Activated naive CD4-positive, alpha-beta T cell treated with anti-CD3 and anti-CD28 coated beads, Interleukin-2, amount 50 U/mL, for 24 hours (primary cell): ENCODE measurements around the gene ZSCAN10.
A peak's percentile ranks its signal among the peaks of the same experiment; 100 is the strongest.

Experiments
- H3K27ac Mint-ChIP-seq: one replicate; pipeline ENCODE4 v1.8.0; 2021; ENCODE audit warnings: mild to moderate bottlenecking, mixed read lengths
- H3K27me3 Mint-ChIP-seq: one replicate; pipeline ENCODE4 v1.8.0; 2021; ENCODE audit warnings: mixed read lengths
- H3K36me3 Mint-ChIP-seq: one replicate; pipeline ENCODE4 v1.8.0; 2021; ENCODE audit warnings: mixed read lengths
- H3K4me1 Mint-ChIP-seq: one replicate; pipeline ENCODE4 v1.8.0; 2021; ENCODE audit warnings: mixed read lengths
- H3K4me3 Mint-ChIP-seq: one replicate; pipeline ENCODE4 v1.8.0; 2021; ENCODE audit warnings: mild to moderate bottlenecking, mixed read lengths
- H3K9me3 Mint-ChIP-seq: one replicate; pipeline ENCODE4 v1.8.0; 2021; ENCODE audit warnings: mixed read lengths

ZSCAN10 gene

GRCh38 chr16:3120435-3120834, 21.3 kb upstream of the ZSCAN10 start:
- H3K36me3 Mint-ChIP-seq = no peaks in the 10 kb centered on the region
- no peak overlapping the region for H3K27ac Mint-ChIP-seq
- H3K4me1 Mint-ChIP-seq = peaks cover 8% of the 10 kb centered on the region
- H3K4me3 Mint-ChIP-seq = no peak overlapping the region
- H3K27me3 Mint-ChIP-seq = no peaks in the 10 kb centered on the region
- no peaks in the 10 kb centered on the region for H3K9me3 Mint-ChIP-seq

- Mint-ChIP-seq H3K36me3 (no peaks in the 10 kb centered on the region), H3K27me3 (no peaks in the 10 kb centered on the region), H3K4me1 (peaks cover 5% of the 10 kb centered on the region), H3K4me3 (no peak overlapping the region), H3K9me3 (no peaks in the 10 kb centered on the region), H3K27ac (no peak overlapping the region)
Measured at GRCh38 chr16:3119701-3120408, 20.8 kb upstream of the ZSCAN10 start.

- peaks cover 5% of the 10 kb centered on the region for H3K4me1 Mint-ChIP-seq
- no peaks in the 10 kb centered on the region for H3K9me3 Mint-ChIP-seq
- no peak overlapping the region for H3K27ac Mint-ChIP-seq
- no peaks in the 10 kb centered on the region for H3K27me3 Mint-ChIP-seq
- no peaks in the 10 kb centered on the region for H3K36me3 Mint-ChIP-seq
- H3K4me3 Mint-ChIP-seq = no peak overlapping the region
Measured at GRCh38 chr16:3119286-3119685, 20.2 kb upstream of the ZSCAN10 start.

GRCh38 chr16:3118846-3119245, 19.8 kb upstream of the ZSCAN10 start:
- Mint-ChIP-seq H3K9me3 (no peaks in the 10 kb centered on the region), H3K4me1 (peaks cover 5% of the 10 kb centered on the region), H3K27me3 (no peaks in the 10 kb centered on the region), H3K27ac (no peak overlapping the region), H3K36me3 (no peaks in the 10 kb centered on the region), H3K4me3 (no peak overlapping the region)

- no peaks in the 10 kb centered on the region for H3K9me3 Mint-ChIP-seq
- no peak overlapping the region for H3K27ac Mint-ChIP-seq
- H3K27me3 Mint-ChIP-seq = no peaks in the 10 kb centered on the region
- no peaks in the 10 kb centered on the region for H3K4me1 Mint-ChIP-seq
- peaks cover 2% of the 10 kb centered on the region for H3K36me3 Mint-ChIP-seq
- no peak overlapping the region for H3K4me3 Mint-ChIP-seq
Measured at GRCh38 chr16:3118204-3118790, 19.2 kb upstream of the ZSCAN10 start.

- H3K4me3 Mint-ChIP-seq = no peak overlapping the region
- H3K36me3 Mint-ChIP-seq = peaks cover 3% of the 10 kb centered on the region
- no peaks in the 10 kb centered on the region for H3K9me3 Mint-ChIP-seq
- H3K27me3 Mint-ChIP-seq = no peaks in the 10 kb centered on the region
- no peaks in the 10 kb centered on the region for H3K4me1 Mint-ChIP-seq
- no peak overlapping the region for H3K27ac Mint-ChIP-seq
Measured at GRCh38 chr16:3115561-3115960, 16.5 kb upstream of the ZSCAN10 start.

GRCh38 chr16:3115003-3115402, 15.9 kb upstream of the ZSCAN10 start:
- Mint-ChIP-seq H3K27me3 (no peaks in the 10 kb centered on the region), H3K4me1 (no peaks in the 10 kb centered on the region), H3K27ac (no peak overlapping the region), H3K9me3 (no peaks in the 10 kb centered on the region), H3K36me3 (peaks cover 3% of the 10 kb centered on the region), H3K4me3 (no peak overlapping the region)

GRCh38 chr16:3113765-3114479, 14.8 kb upstream of the ZSCAN10 start:
- H3K27me3 Mint-ChIP-seq = no peaks in the 10 kb centered on the region
- H3K4me1 Mint-ChIP-seq = no peaks in the 10 kb centered on the region
- H3K9me3 Mint-ChIP-seq = no peaks in the 10 kb centered on the region
- H3K27ac Mint-ChIP-seq = no peak overlapping the region
- peaks cover 3% of the 10 kb centered on the region for H3K36me3 Mint-ChIP-seq
- H3K4me3 Mint-ChIP-seq = no peak overlapping the region

GRCh38 chr16:3112881-3113574, 13.9 kb upstream of the ZSCAN10 start:
- Mint-ChIP-seq H3K4me3 (no peak overlapping the region), H3K27ac (no peak overlapping the region), H3K36me3 (peaks cover 3% of the 10 kb centered on the region), H3K9me3 (no peaks in the 10 kb centered on the region), H3K4me1 (no peaks in the 10 kb centered on the region), H3K27me3 (no peaks in the 10 kb centered on the region)

- no peaks in the 10 kb centered on the region for H3K27me3 Mint-ChIP-seq
- peaks cover 3% of the 10 kb centered on the region for H3K36me3 Mint-ChIP-seq
- no peaks in the 10 kb centered on the region for H3K9me3 Mint-ChIP-seq
- no peak within 1 kb of the TSS for H3K27ac Mint-ChIP-seq
- peaks cover 2% of the 10 kb centered on the region for H3K4me1 Mint-ChIP-seq
- H3K4me3 Mint-ChIP-seq = no peak within 1 kb of the TSS
Measured at GRCh38 chr16:3112058-3112880, 13.2 kb upstream of the ZSCAN10 start, which contains the start of gene ZNF205. ZNF205 (plus strand) TSS chr16:3112586; CDS start chr16:3113431, 845 bp downstream.

- H3K27me3 Mint-ChIP-seq = no peaks in the 10 kb centered on the region
- H3K4me3 Mint-ChIP-seq = peak overlapping the region; percentile 90
- peaks cover 37% of the 10 kb centered on the region for H3K4me1 Mint-ChIP-seq
- no peaks in the 10 kb centered on the region for H3K9me3 Mint-ChIP-seq
- peak overlapping the region; percentile 91 for H3K27ac Mint-ChIP-seq
- H3K36me3 Mint-ChIP-seq = no peaks in the 10 kb centered on the region
Measured at GRCh38 chr16:3106205-3106928, 7.3 kb upstream of the ZSCAN10 start.

GRCh38 chr16:3101841-3102470, 2.9 kb upstream of the ZSCAN10 start:
- H3K4me1 Mint-ChIP-seq = peaks cover 61% of the 10 kb centered on the region
- H3K4me3 Mint-ChIP-seq = peak overlapping the region; percentile 83
- no peaks in the 10 kb centered on the region for H3K9me3 Mint-ChIP-seq
- peak overlapping the region; percentile 95 for H3K27ac Mint-ChIP-seq
- H3K27me3 Mint-ChIP-seq = no peaks in the 10 kb centered on the region
- no peaks in the 10 kb centered on the region for H3K36me3 Mint-ChIP-seq

GRCh38 chr16:3101018-3101840, 2.1 kb upstream of the ZSCAN10 start:
- Mint-ChIP-seq H3K36me3 (no peaks in the 10 kb centered on the region), H3K4me1 (peaks cover 60% of the 10 kb centered on the region), H3K9me3 (no peaks in the 10 kb centered on the region), H3K27me3 (no peaks in the 10 kb centered on the region), H3K4me3 (peak overlapping the region; percentile 83), H3K27ac (peak overlapping the region; percentile 77)
